Heart left ventricle (tissue), 16 donors: ENCODE measurements around the gene KIRREL3. TPM values are rescaled to one million over a fixed set of nuclear protein-coding genes. Genes with fewer than 3 reads are reported as not detected.

Experiments used
- ATAC-seq, 4 donors: fragments of 200-7000 bp; cut with Tn5 transposase; one replicate each; pipeline ENCODE4 v1.9.1; 2020 to 2022; ENCODE audit warnings: moderate library complexity in 4 of 4, mild to moderate bottlenecking in 3 of 4, moderate number of reproducible peaks in 1 of 4
- DNase-seq, 5 donors: peaks; one replicate each; pipeline ENCODE4 v3.0.0-alpha.2; 2020
- H3K27ac ChIP-seq, 12 donors: fragments of 200-600 bp; sonication (generic) in 4 of 12; one replicate each; pipeline versions ENCODE4 v1.5.0 to v1.8.0; 2016 to 2022; ENCODE audit warnings: mild to moderate bottlenecking in 2 of 12
- H3K27me3 ChIP-seq, 9 donors: fragments of 200-600 bp; sonication (generic) in 2 of 9; one replicate each; pipeline versions ENCODE4 v1.5.1 to v1.8.0; 2016 to 2022; ENCODE audit warnings: mild to moderate bottlenecking in 3 of 9
- H3K36me3 ChIP-seq, 9 donors: fragments of 200-600 bp; sonication (generic) in 2 of 9; one replicate each; pipeline versions ENCODE4 v1.5.0 to v1.8.0; 2018 to 2022; ENCODE audit warnings: mild to moderate bottlenecking in 2 of 9
- H3K4me1 ChIP-seq, 12 donors: fragments of 200-600 bp; sonication (generic) in 4 of 12; one replicate each; pipeline versions ENCODE4 v1.5.0 to v1.8.0; 2016 to 2022; ENCODE audit warnings: mild to moderate bottlenecking in 3 of 12
- H3K4me3 ChIP-seq, 12 donors: fragments of 200-600 bp; sonication (generic) in 4 of 12; one replicate each; pipeline versions ENCODE4 v1.5.0 to v1.8.0; 2017 to 2022; ENCODE audit warnings: mild to moderate bottlenecking in 9 of 12, moderate library complexity in 4 of 12
- H3K9me3 ChIP-seq, 12 donors: fragments of 200-600 bp; sonication (generic) in 4 of 12; one replicate each; pipeline versions ENCODE4 v1.5.0 to v1.8.0; 2016 to 2022; ENCODE audit warnings: mild to moderate bottlenecking in 1 of 12
- POLR2A ChIP-seq, 2 donors: fragments of 450-650 bp; IDR thresholded peaks; one replicate each; pipeline ENCODE4 v1.6.1; 2017; ENCODE audit warnings: antibody characterized with exemption in 2 of 2, mild to moderate bottlenecking in 2 of 2, moderate library complexity in 2 of 2
- WGBS, 4 donors: extraction: QIAGEN DNeasy Blood & Tissue Kit in 2 of 4; methylation state at CpG; one replicate each; pipeline versions ENCODE4 v1.1.5 to v1.1.7; 2013 to 2018; 5-methylcytosine and 5-hydroxymethylcytosine counted together
- intact Hi-C, 10 donors: fragments of 100-400 bp; cut with DNase I; formaldehyde crosslinking; loops; one replicate each; pipeline versions ENCODE4 v1.11.1 to v1.14.2; 2022
- polyA plus RNA-seq, 2 donors: library from polyadenylated mRNA; stranded (reverse); fragments of 200-250 nt; gene quantifications; one replicate each; pipeline ENCODE4 v1.2.3, GENCODE V29; 2013
- total RNA-seq, 9 donors: library from RNA; depleted of rRNA in 2 of 9; stranded (reverse); fragments of >200 nt in 2 of 9; fragmentation: NEBNext Ultra II Directional in 3 of 9; extraction: Animal tissue kit (Norgen Biotek cat#: 25700) in 3 of 9; gene quantifications; one replicate each; pipeline versions ENCODE4 v1.1.0 to v1.2.4, GENCODE V29; 2016 to 2023
- TF ChIP-seq, protein P1 (sequence below), 12 donors: fragments of 200-600 bp; sonication (generic) in 4 of 12; IDR thresholded peaks; one replicate each; pipeline versions ENCODE4 v1.5.0 to v1.8.0; 2018 to 2022; ENCODE audit warnings: antibody characterized with exemption in 12 of 12, mild to moderate bottlenecking in 5 of 12
- donor health status: ischemic (EF 13 %, LVEDD 7.1; RV severe dilation, severe dysfunction).
- donor health status: healthy with polysubstance abuse.
- donor health status: DM: no; HTN: yes; CAD: no.
- donor health status: DM: no; HTN: no; CAD: no.
- donor health status: ischemic (EF 25% LVEDD 6.9; RV normal size, moderate dysfunction).
- donor health status: ischemic (EF 25% LVEDD 5.7; RV mildly dilated, moderate dysfunction).
- donor health status: healthy.
- donor health status: DM: yes; HTN: yes; CAD: no.
- donor health status: ischemic (EF 35%, LVEDD 5.7; RV mildly dilated, moderate dysfunction).
- donor health status: nonischemic (EF 11% LVEDD 7.7; RV severe dilation, severe dysfunction).
- donor health status: DM: yes; HTN: yes; CAD: no.
- donor health status: PGD.
- donor health status: ischemic (EF 29% LVEDD 5.4; RV normal size, mild dysfunction).
- donor health status: nonischemic (EF 23%, LVEDD 6.1; RV moderate dilation, normal function).

Gene KIRREL3
- total and polyA plus RNA-seq, 11 donors: 0.08 to 1.3 (median 0.27) TPM

DNA sequence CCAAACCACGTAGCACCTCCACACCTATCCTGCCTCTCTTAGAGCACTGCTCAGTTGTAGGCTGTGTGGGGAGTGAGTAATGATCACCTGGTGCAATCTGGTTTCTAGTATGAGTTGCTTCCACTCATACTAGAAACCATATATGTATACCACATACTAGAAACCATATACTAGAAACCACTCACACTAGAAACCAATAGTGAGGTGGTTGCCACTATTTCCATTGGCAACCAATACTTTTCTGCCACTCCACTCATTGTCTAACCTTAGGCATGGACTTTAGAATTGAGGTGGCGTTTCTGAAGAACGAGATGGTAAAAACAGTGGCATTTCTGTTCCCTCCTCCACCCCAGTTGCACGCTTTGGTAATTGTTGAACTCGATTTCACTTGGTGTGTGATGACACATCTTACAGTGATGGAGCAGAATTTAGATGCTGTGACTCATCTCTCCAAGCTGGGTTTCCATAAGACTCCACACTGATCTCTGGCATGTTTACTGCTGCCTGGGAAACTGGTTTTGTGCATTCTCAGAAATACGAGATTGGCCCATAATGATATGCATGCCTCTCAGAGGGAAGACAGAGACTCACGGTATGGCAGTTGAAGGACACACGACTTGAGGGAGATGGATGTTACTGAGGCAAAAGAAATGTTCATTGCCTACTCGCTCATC lies 82.9 kb downstream of the KIRREL3 start:
- DNase-seq: no peak
- no peaks in the 10 kb centered on the region for H3K9me3 ChIP-seq
- H3K36me3 ChIP-seq: no peaks in the 10 kb centered on the region
- no peak overlapping the region for H3K4me3 ChIP-seq
- intact Hi-C loops: no loop called here
- WGBS, 4 donors: 65 to 80% (median 75%) methylated on average over 9 of the region's 9 CpGs
- no peaks in the 10 kb centered on the region for H3K27me3 ChIP-seq
- TF ChIP-seq, protein P1, sequence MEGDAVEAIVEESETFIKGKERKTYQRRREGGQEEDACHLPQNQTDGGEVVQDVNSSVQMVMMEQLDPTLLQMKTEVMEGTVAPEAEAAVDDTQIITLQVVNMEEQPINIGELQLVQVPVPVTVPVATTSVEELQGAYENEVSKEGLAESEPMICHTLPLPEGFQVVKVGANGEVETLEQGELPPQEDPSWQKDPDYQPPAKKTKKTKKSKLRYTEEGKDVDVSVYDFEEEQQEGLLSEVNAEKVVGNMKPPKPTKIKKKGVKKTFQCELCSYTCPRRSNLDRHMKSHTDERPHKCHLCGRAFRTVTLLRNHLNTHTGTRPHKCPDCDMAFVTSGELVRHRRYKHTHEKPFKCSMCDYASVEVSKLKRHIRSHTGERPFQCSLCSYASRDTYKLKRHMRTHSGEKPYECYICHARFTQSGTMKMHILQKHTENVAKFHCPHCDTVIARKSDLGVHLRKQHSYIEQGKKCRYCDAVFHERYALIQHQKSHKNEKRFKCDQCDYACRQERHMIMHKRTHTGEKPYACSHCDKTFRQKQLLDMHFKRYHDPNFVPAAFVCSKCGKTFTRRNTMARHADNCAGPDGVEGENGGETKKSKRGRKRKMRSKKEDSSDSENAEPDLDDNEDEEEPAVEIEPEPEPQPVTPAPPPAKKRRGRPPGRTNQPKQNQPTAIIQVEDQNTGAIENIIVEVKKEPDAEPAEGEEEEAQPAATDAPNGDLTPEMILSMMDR (IDR thresholded peaks at IDR 0.05): no peak
- no peak for TF ChIP-seq POLR2A (IDR thresholded peaks at IDR 0.05)
- no peak for ATAC-seq
- H3K4me1 ChIP-seq: no peaks in the 10 kb centered on the region
- H3K27ac ChIP-seq: no peak overlapping the region

GRCh38 chr11:126915430-126915829 lies 85.1 kb downstream of the KIRREL3 start:
- no peak for ATAC-seq
- WGBS, 4 donors: 77 to 80% (median 79%) methylated on average over 4 of the region's 4 CpGs
- DNase-seq: no peak
- no peak overlapping the region for H3K27ac ChIP-seq
- H3K27me3 ChIP-seq: no peaks in the 10 kb centered on the region
- no peaks in the 10 kb centered on the region for H3K36me3 ChIP-seq
- H3K4me3 ChIP-seq: no peak overlapping the region
- H3K4me1 ChIP-seq: no peaks in the 10 kb centered on the region
- no peak for TF ChIP-seq POLR2A (IDR thresholded peaks at IDR 0.05)
- TF ChIP-seq, protein P1 (IDR thresholded peaks at IDR 0.05): no peak
- intact Hi-C loops: no loop called here
- no peaks in the 10 kb centered on the region for H3K9me3 ChIP-seq

GRCh38 chr11:126914941-126915340 lies 85.6 kb downstream of the KIRREL3 start:
- WGBS, 4 donors: 51 to 78% (median 69%) methylated on average over 1 of the region's 1 CpG
- intact Hi-C loops: no loop called here
- Histone ChIP-seq H3K27ac (no peak overlapping the region), H3K4me3 (no peak overlapping the region), H3K36me3 (no peaks in the 10 kb centered on the region), H3K9me3 (no peaks in the 10 kb centered on the region), H3K27me3 (no peaks in the 10 kb centered on the region), H3K4me1 (no peaks in the 10 kb centered on the region)
- ATAC-seq (no peak), DNase-seq (no peak)
- TF ChIP-seq POLR2A (IDR thresholded peaks at IDR 0.05): no peak
- TF ChIP-seq, protein P1 (IDR thresholded peaks at IDR 0.05): no peak

- no peaks in the 10 kb centered on the region for H3K27me3 ChIP-seq
- no peaks in the 10 kb centered on the region for H3K9me3 ChIP-seq
- no peaks in the 10 kb centered on the region for H3K4me1 ChIP-seq
- intact Hi-C loops: no loop called here
- ATAC-seq (no peak), DNase-seq (no peak)
- WGBS, 4 donors: 48 to 63% (median 56%) methylated on average over 1 of the region's 1 CpG
- TF ChIP-seq, protein P1 (IDR thresholded peaks at IDR 0.05): no peak
- no peak for TF ChIP-seq POLR2A (IDR thresholded peaks at IDR 0.05)
- H3K36me3 ChIP-seq: no peaks in the 10 kb centered on the region
- H3K27ac ChIP-seq: no peak overlapping the region
- no peak overlapping the region for H3K4me3 ChIP-seq
Observed at GRCh38 chr11:126914166-126914565, 86.4 kb downstream of the KIRREL3 start.
